C4-2B (cell line): ENCODE results near the gene MFGE8.

Source experiments
- CTCF ChIP-seq: fragments of 450-650 bp; conservative IDR thresholded peaks from 2 replicates; pipeline ENCODE4 v1.5.1; 2017; ENCODE audit warnings: mild to moderate bottlenecking
- ZFX ChIP-seq: fragments of 450-650 bp; IDR thresholded peaks from 2 replicates; pipeline ENCODE4 v1.6.1; 2017

GRCh38 chr15:88852476-88852875 lies 60.7 kb downstream of the MFGE8 start:
- no peak for TF ChIP-seq CTCF
- no peak for TF ChIP-seq ZFX
